SK-N-SH (cell line): Measurements from ENCODE around the gene TLE1.
A peak's percentile ranks its signal among the peaks of the same experiment; 100 is the strongest.

Experiments used
- CTCF ChIP-seq: fragments of 200-600 bp; sonication (generic); IDR thresholded peaks from 2 replicates; pipeline ENCODE4 v1.6.1; 2017; ENCODE audit warnings: antibody characterized with exemption, mild to moderate bottlenecking, moderate library complexity
- JUND ChIP-seq: IDR thresholded peaks from 2 replicates; pipeline ENCODE4 v1.4.0; 2012
- SMC3 ChIP-seq: IDR thresholded peaks from 2 replicates; pipeline ENCODE4 v1.6.1; 2012; ENCODE audit warnings: low read depth, low read length, improper control_type of control experiment
- TCF12 ChIP-seq: IDR thresholded peaks from 2 replicates; pipeline ENCODE4 v1.4.0; 2012

- TF ChIP-seq TCF12: no peak
- TF ChIP-seq JUND: no peak
- 0 out of 2 replicates have a peak, but pooled peaks have one; percentile 6 for TF ChIP-seq CTCF
- no peak for TF ChIP-seq SMC3
These were observed 16.0 kb downstream of the TLE1 start for GRCh38 chr9:81673310-81673709.
